Mucosa of rectum (tissue), 2 donors: ENCODE measurements around the gene LYPLAL1.
"Not testable (repeated sequence)": the region's sequence is repeated elsewhere in the genome, so short reads cannot be mapped to it uniquely, and the experiment has no call there.

Experiments
- H3K27ac ChIP-seq, 2 donors: one replicate each; pipeline ENCODE4 v1.7.0; 2013; ENCODE audit warnings: inconsistent platforms in 2 of 2, low read depth in 2 of 2, low read length in 2 of 2
- H3K27me3 ChIP-seq, 2 donors: one replicate each; pipeline ENCODE4 v1.7.0; 2013; ENCODE audit warnings: low read length in 2 of 2; ENCODE audit not compliant: control insufficient read depth in 2 of 2, insufficient read depth in 2 of 2
- H3K36me3 ChIP-seq, 2 donors: one replicate each; pipeline ENCODE4 v1.7.0; 2013; ENCODE audit warnings: low read length in 2 of 2; ENCODE audit not compliant: control insufficient read depth in 2 of 2, insufficient read depth in 2 of 2
- H3K4me1 ChIP-seq, 2 donors: one replicate each; pipeline ENCODE4 v1.7.0; 2013; ENCODE audit warnings: low read length in 2 of 2, mild to moderate bottlenecking in 1 of 2; ENCODE audit not compliant: control insufficient read depth in 2 of 2, insufficient read depth in 2 of 2
- H3K4me3 ChIP-seq, 2 donors: one replicate each; pipeline ENCODE4 v1.7.0; 2013; ENCODE audit warnings: low read length in 2 of 2
- H3K9ac ChIP-seq, 2 donors: one replicate each; pipeline ENCODE4 v1.7.0; 2013; ENCODE audit warnings: low read length in 2 of 2, low read depth in 1 of 2, mild to moderate bottlenecking in 1 of 2
- H3K9me3 ChIP-seq, 2 donors: one replicate each; pipeline ENCODE4 v1.7.0; 2013; ENCODE audit warnings: low read length in 2 of 2; ENCODE audit not compliant: control insufficient read depth in 2 of 2
- donor health status: healthy.
- donor health status: Normal muscosa, but diverticular disease.

The LYPLAL1 gene

GRCh38 chr1:219235903-219236481 is 62.3 kb downstream of the LYPLAL1 start:
- H3K27ac ChIP-seq = no peak overlapping the region
- no peak overlapping the region for H3K4me3 ChIP-seq
- H3K9ac ChIP-seq = no peak overlapping the region
- H3K36me3 ChIP-seq = no peaks in the 10 kb centered on the region
- no peaks in the 10 kb centered on the region for H3K27me3 ChIP-seq
- no peaks in the 10 kb centered on the region for H3K4me1 ChIP-seq
- no peaks in the 10 kb centered on the region for H3K9me3 ChIP-seq

- Histone ChIP-seq H3K4me1 (no peaks in the 10 kb centered on the region), H3K9ac (no peak overlapping the region), H3K36me3 (no peaks in the 10 kb centered on the region), H3K9me3 (no peaks in the 10 kb centered on the region), H3K27me3 (no peaks in the 10 kb centered on the region), H3K4me3 (no peak overlapping the region), H3K27ac (no peak overlapping the region)
These were observed 63.4 kb downstream of the LYPLAL1 start for GRCh38 chr1:219236933-219237610.

DNA sequence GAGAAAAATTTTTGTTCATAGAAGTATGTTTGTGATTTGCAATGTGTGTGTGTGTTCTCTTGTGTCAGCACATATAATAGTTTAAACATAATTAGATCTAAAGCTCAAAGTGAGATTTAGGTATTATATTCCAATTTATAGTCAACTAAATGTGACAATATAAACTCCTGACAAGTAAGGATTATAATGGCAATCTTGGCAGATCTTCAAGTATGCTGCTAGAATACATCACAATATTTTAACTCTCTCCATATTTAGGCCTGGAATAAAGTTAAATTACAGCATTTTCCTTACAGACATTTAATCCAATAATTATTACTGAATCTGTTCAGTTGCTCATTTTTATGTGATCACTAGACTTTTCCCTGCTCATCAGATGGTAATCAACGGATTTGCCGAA is 65.8 kb downstream of the LYPLAL1 start:
- Histone ChIP-seq H3K27me3 (no peaks in the 10 kb centered on the region), H3K9me3 (no peaks in the 10 kb centered on the region), H3K4me3 (no peak overlapping the region), H3K4me1 (no peaks in the 10 kb centered on the region), H3K9ac (no peak overlapping the region), H3K36me3 (no peaks in the 10 kb centered on the region), H3K27ac (no peak overlapping the region)

- no peaks in the 10 kb centered on the region for H3K36me3 ChIP-seq
- no peak overlapping the region for H3K27ac ChIP-seq
- H3K27me3 ChIP-seq = no peaks in the 10 kb centered on the region
- H3K4me3 ChIP-seq = no peak overlapping the region
- H3K9ac ChIP-seq = no peak overlapping the region
- no peaks in the 10 kb centered on the region for H3K4me1 ChIP-seq
- no peaks in the 10 kb centered on the region for H3K9me3 ChIP-seq
These were observed 71.2 kb downstream of the LYPLAL1 start for GRCh38 chr1:219244864-219245263.

- Histone ChIP-seq H3K9me3 (no peaks in the 10 kb centered on the region), H3K27ac (no peak overlapping the region), H3K36me3 (no peaks in the 10 kb centered on the region), H3K9ac (no peak overlapping the region), H3K4me3 (no peak overlapping the region), H3K27me3 (no peaks in the 10 kb centered on the region), H3K4me1 (no peaks in the 10 kb centered on the region)
These were observed 73.8 kb downstream of the LYPLAL1 start for GRCh38 chr1:219247441-219247840.

DNA sequence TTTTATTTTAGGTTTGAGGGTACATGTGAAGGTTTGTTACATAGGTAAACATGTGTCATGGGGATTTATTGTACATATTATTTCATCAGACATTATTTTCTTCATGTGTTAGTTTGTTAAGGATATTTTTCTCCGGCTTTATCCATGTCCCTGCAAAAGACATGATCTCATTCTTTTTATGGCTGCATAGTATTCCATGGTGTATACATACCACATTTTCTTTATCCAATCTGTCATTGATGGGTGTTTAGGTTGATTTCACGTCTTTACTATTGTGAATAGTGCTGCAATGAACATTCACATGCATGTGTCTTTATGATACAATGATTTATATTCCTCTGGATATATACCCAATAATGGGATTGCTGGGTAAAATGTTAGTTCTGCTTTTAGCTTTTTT is 76.8 kb downstream of the LYPLAL1 start:
- not testable (repeated sequence) for H3K9ac ChIP-seq, H3K9me3 ChIP-seq, H3K36me3 ChIP-seq, H3K27me3 ChIP-seq, H3K27ac ChIP-seq, H3K4me3 ChIP-seq, H3K4me1 ChIP-seq

DNA sequence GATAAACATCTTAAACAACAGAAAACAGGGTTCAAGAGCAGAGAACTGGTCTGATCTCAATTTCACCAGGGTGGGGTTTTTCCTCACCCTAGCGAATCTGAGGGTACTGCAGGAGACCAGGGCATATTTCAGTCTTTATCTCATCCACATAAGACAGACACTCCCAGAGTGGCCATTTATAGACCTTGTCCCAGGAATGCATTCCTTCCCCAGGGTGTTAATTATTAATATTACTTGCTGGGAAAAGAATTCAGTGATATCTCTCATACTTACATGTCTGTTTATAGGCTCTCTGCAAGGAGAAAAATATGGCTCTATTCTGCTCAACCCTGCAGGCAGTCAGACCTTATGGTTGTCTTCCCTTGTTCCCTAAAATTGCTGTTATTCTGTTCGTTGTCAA is 84.1 kb downstream of the LYPLAL1 start:
- Histone ChIP-seq H3K9me3 (peaks cover 0 to 5% of the 10 kb centered on the region in 2 donors), H3K4me1 (no peaks in the 10 kb centered on the region), H3K36me3 (no peaks in the 10 kb centered on the region), H3K27ac (no peak overlapping the region), H3K27me3 (no peaks in the 10 kb centered on the region), H3K4me3 (no peak overlapping the region), H3K9ac (no peak overlapping the region)

- no peaks in the 10 kb centered on the region for H3K36me3 ChIP-seq
- no peaks in the 10 kb centered on the region for H3K4me1 ChIP-seq
- H3K9ac ChIP-seq = no peak overlapping the region
- peaks cover 0 to 5% of the 10 kb centered on the region in 2 donors for H3K9me3 ChIP-seq
- H3K27me3 ChIP-seq = no peaks in the 10 kb centered on the region
- no peak overlapping the region for H3K27ac ChIP-seq
- H3K4me3 ChIP-seq = no peak overlapping the region
These were observed 87.8 kb downstream of the LYPLAL1 start for GRCh38 chr1:219261454-219261853.
